Neural progenitor cell (in vitro differentiated cells): ENCODE measurements around the gene NTRK1.

ENCODE experiments used
- EZH2 ChIP-seq: fragments of 200-600 bp; sonication (generic); IDR thresholded peaks from 2 replicates; pipeline ENCODE4 v1.6.1; 2017; ENCODE audit warnings: antibody characterized with exemption, mild to moderate bottlenecking, moderate library complexity
- TF ChIP-seq, protein P1 (sequence below): fragments of 200-600 bp; sonication (generic); IDR thresholded peaks from 2 replicates; pipeline ENCODE4 v1.5.1; 2017; ENCODE audit warnings: antibody characterized with exemption, mild to moderate bottlenecking

DNA sequence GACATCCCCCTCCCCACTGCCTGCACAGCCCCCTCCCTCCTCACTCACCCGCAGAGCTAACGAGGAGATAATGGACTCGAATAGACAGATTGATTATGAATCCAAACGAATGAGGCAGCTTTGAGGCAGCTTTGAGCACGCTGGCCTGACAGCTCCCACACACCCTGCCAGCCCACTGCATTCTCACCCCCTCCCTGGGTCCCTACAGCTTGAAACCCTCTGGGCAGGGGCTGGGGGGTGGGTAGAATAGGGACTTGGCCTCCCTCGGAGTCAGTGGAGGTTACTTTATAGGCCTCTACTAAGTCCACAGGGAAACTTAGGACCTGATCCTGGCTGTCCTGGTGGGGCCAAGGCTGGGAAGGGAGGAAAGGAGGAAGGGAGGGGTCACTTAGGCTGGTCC lies 1.9 kb downstream of the NTRK1 start:
- TF ChIP-seq, protein P1, sequence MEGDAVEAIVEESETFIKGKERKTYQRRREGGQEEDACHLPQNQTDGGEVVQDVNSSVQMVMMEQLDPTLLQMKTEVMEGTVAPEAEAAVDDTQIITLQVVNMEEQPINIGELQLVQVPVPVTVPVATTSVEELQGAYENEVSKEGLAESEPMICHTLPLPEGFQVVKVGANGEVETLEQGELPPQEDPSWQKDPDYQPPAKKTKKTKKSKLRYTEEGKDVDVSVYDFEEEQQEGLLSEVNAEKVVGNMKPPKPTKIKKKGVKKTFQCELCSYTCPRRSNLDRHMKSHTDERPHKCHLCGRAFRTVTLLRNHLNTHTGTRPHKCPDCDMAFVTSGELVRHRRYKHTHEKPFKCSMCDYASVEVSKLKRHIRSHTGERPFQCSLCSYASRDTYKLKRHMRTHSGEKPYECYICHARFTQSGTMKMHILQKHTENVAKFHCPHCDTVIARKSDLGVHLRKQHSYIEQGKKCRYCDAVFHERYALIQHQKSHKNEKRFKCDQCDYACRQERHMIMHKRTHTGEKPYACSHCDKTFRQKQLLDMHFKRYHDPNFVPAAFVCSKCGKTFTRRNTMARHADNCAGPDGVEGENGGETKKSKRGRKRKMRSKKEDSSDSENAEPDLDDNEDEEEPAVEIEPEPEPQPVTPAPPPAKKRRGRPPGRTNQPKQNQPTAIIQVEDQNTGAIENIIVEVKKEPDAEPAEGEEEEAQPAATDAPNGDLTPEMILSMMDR, result no peak
- TF ChIP-seq EZH2, result no peak
